ENCODE results near the gene PRSS12.

Gene PRSS12

DNA sequence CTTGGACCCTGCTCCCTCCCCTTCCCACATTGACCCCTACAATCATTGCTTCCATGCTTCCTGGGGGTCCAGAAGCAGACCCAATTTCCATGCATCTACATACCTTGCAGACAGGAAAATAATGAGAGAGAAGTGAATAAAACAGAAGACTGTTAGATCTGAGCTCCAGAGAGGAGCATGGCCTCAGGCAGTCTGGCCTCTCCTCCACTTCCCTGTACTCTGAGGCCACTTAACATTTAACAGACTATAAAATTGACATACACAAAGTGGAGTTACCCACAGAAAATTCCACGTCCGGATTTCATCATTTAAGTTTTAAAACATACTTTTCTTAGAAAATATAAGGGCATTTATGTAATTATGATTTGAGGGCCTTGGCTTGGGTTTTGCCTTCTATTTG is 2.1 kb upstream of the PRSS12 start:
- DNase-seq: no peak

DNA sequence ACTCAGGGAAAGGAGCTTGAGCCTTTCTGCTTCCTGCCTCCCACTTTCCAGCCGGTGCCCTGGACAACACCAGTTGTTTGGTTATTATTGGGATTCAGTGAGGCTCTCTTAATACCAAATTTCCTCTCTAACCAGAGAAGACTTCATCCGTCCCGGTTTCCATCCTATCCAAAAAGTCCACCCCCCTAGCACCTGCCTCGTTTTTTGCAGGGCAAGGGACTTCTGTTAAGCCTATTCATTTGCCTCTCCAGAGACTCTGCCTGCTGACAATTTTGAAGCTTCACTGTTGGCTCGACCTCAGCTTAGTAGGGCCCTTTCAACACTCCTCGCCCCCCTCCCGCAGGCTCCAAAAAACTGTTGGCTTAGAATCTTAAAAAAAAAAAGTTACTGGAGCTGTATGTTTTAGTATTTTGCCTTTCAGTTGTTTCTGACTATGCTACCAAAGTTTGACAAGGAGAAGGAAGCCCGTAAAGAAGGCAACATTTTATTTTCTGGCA is 779 bp upstream of the PRSS12 start:
- DNase-seq: no peak

- DNase-seq: peak; percentile 2
Observed at GRCh38 chr4:118351851-118352827, 664 bp downstream of the PRSS12 start.

- DNase-seq: no peak
Observed at GRCh38 chr4:118350961-118351360, 1.8 kb downstream of the PRSS12 start.

DNA sequence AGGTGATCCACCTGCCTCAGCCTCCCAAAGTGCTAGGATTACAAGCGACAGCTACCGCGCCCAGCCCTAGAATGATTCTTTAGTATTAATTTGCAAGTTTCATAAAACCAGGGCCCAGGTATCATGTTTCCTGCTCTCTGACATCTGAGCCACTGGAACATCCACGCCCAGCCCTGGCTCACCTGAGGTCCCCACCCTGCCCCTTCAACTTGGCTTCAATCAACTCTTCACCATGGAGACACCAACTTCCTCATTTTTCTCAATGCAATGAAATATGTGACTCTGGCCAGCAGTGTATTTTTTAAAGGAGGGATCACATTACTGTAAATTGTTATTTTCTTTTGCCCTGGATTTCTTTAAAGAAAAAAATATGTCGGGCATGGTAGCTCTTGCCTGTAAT is 3.9 kb downstream of the PRSS12 start:
- no peak for DNase-seq

GRCh38 chr4:118346495-118346894 is 6.3 kb downstream of the PRSS12 start:
- no peak for DNase-seq

DNA sequence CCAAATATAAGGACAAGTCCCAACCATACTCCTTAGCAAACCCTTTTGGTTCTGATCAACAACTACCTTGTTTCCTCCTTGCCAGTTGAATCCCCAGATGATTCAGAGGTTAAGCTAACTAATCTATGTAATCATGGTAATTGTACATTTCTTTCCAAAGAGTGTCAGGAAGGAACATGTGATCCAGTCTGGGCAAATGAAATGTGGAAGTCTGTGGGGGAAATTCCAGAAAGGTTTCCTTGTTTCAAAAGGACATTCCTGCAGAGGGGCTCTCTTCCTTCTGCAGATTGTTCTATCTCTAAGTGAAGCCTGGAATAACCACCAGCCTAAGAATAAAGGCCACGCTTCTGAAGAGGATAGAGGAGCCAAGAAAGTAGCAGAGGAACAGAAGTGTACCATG is 7.0 kb downstream of the PRSS12 start:
- DNase-seq: no peak

GRCh38 chr4:118344801-118345200 is 8.0 kb downstream of the PRSS12 start:
- no peak for DNase-seq

DNA sequence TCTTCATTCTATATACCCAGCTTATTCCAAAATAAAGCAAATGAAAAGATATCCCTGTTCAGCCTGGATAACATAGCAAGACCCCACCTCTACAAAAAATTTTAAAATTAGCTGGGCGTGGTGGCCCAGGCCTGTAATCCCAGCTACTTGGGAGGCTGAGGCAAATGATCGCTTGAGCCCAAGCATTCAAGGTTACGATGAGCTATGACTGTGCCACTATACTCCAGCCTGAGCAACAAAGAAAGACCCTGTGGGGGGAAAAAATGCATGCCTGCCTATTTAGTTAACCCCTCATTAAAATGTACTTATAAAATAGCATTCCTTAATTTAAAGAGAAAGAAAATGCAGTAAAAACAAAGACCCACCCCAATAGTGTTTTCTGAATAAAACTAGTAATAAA is 9.3 kb downstream of the PRSS12 start:
- no peak for DNase-seq

GRCh38 chr4:118340109-118340508 is 12.7 kb downstream of the PRSS12 start:
- no peak for DNase-seq

DNA sequence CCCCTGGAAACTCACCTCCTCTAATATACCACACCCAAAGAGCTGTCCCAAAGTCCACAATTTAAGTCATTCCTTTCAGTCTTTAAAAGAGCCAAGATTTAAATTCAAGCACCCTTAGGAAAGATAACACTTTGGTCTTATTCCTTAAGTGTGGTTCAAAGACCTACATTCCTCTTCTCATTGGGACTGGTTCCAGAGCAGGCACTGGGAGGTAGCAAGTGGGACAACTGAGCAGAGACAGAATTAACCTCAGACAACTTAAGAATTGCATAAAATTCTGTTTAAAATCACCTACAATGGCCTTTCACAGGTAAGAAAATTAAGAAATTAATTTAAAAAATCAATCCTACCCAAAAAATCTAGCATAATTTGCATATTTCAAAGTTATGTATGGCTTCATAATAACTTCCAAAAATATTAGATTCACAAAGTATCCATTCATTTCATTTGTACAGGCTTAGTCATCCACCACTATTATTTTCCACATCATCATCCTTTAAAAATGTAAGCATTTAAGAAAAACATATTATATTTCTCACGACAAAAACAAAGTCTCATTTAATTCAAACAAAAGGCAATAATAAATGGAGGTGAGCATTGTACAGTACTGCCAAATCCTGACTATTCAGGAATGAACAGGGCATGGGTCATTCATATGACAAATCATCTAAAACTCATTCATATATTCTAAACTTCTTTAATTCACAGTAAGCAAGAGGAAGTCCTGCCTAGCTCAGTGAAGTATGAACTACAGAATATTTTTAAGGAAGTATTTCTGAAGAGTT is 13.6 kb downstream of the PRSS12 start:
- no peak for DNase-seq

DNA sequence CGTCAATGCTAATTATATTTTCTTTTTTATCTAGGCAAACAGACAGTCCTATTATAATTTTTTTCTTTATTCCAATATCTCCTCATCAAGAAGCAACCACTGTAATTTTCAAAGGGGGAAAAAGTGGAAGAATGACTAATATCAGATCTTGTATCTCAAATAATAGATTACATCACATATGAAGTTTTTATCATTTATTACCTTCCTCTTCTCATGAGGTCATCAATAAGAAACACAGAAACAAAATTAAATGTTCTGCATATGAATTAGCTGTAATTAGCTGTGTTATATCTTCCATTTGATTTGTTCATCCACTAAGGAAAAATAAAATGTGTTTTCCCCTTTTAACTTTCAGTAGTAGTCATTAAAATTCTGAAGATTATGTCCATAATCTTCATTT is 14.3 kb downstream of the PRSS12 start:
- DNase-seq: no peak

DNA sequence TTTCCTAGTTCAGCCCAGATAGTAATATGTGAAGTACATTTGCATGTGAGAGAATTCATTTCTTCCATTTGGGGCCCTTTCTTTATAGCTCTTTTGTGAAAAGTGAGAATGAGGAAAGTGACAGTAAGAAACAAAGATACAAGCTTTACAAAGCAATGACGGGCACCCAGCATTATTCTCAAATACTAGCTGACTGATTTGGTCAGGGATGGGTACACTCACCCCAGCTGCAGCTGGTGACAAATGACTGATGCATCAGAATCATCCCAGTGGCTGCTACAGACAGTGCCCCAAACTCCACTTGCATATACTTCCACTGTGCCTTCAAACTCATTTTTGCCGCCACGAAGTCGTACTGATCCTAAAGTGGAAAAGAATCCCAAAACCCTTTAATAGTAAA is 14.8 kb downstream of the PRSS12 start:
- DNase-seq: no peak

- no peak for DNase-seq
Observed at GRCh38 chr4:118335774-118336173, 17.0 kb downstream of the PRSS12 start.

DNA sequence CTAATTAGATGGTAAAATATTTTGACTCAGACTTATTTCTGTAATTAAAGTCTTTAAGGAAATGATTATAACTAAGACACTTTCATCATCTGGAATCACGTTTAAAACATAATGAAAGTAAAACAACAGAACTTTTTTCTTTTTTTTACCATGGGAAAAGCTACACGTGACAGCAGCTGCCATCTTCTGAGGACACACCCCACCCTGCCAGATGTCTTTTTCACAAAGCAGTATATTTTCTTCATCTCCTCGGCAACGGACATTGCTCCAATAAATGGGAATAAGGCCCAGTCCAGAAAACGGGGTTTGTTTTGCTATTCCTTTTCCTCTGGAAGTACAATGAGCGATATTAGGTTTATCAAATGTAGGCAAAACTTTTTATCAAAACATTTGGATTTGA is 17.5 kb downstream of the PRSS12 start:
- DNase-seq: no peak

DNA sequence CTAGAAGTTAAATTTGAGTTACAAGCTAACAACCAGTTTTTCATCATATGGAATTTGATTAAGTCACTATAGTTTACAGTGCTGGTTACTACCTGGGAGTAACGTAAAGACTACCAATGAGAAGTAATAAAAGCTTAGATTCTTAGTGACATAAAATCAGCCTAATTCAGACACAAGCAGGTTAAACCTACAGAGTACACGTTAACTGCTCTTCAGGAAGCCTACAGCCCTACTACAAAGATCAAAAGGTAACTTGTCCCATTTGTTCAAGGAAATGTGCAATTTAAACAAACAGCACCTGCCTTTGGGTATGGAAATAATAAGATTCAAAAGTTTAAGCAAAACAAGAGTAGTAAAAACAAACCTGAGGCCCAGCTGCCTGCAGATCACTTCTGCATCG is 21.5 kb downstream of the PRSS12 start:
- DNase-seq: no peak

- DNase-seq: no peak
Observed at GRCh38 chr4:118329849-118330248, 23.0 kb downstream of the PRSS12 start.

DNA sequence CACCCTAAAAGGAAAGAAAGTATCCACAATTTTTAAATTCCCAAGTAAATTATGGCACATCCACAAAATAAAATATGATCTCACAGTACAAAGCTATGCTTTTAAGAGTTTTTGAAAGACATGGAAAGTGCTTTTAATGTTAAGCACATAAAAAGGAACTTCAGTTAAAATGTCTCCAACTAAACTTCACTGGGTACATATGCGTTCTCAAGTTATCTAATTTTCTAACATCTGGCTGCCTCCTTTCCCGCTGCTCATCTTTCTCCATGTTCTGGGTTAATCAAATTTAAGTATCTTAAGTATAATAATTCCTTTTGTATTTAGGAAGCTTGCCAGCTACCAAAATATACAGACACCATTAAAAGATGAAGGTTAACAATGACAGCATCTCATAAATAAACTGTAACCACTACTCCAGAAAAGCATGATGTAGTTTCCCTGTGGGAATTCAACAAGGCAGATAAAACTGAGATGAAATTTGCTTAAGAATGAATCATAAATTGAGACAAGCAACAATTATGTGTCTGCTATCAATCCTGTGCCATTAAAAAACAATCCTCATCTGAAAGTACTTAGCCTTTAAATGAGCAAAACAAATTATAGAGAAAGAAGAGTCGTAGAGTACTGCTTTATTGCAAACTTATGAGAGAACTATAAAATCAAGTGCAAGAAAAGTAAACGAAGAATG is 25.1 kb downstream of the PRSS12 start:
- no peak for DNase-seq

- DNase-seq: no peak
Observed at GRCh38 chr4:118326585-118326984, 26.2 kb downstream of the PRSS12 start.

DNA sequence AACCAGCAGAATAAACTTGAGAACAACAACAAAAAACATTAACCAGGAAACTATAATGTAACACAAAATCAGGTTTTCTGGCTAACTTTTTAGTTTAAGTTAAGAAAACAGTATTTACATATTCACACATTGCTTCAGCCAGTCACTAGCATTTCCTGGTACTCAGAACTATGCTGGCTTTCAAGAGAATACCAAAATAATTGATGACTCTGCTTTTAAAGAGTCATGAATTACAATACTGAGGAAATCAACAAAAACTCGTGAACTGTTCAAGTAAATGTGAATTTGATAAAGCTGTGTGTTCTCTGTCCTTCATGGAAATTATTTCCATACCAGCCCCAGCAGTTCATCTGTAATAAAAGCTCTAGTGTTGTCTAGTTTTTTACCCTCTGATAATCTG is 27.4 kb downstream of the PRSS12 start:
- no peak for DNase-seq

DNA sequence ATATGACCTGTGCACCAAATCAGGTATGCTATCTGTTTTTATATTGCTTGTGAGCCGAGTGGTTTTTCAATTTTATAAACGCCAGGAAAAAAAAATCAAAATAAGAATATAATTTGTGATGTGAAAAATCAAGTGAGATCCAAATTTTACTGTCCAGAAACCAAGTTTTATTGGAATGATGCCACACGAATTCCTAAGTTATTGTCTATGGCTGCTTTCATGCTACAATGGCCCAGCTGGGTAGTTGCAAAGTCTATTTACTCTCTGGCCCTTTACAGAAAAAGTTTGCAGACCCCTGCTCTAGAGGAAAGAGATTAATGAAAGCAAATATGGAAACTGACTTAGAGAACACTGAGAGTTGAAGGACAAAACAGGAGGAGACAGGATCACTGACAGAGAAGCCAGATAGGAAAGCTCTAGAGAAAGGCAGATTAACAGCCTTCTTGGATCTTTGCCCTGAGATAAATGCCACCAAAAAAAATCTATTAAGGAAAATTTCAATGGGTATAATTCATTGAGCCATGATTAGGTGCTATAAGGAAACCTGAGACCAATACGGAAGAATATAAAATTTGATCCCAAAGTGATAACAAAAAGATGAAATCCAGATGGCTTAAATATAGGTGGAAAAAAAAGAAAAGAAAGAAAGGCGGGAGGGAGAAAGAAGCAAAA is 29.8 kb downstream of the PRSS12 start:
- no peak for DNase-seq

DNA sequence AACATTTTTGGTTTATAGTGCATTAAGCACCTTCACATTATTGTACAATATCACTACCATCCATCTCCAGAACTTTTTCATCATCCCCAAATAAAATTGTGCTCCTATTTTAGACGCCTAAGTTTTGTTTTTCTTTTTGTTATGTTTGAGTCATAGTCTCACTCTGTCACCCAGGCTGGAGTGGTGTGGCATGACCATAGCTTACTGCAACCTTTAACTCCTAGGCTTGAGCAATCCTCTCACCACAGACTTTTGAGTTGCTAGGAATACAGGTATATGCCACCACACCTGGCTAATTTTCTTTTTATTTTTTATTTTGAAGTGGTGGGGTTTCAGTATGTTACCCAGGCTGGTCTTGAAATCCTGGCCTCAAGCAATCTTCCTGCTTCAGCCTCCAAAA is 33.9 kb downstream of the PRSS12 start:
- DNase-seq: no peak

DNA sequence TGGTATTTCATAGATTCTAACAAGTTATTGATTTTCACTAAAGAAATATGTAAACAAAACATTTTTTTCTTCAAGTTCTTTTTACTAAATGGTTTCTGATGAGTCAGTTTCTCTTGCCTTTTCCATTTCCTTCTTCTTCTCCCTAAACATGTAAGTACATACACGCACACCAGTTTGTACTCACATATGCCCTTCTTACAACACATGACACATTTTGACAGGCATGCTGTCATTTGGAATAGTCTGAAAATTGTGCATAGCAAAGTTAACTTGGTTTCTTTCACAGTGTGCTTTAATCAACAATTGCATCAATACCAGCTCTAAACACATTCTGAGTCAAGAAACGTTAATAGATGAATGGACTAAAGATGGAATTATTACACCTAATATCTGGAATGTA is 35.1 kb downstream of the PRSS12 start:
- DNase-seq: no peak

Measured in activated CD4-positive, alpha-beta T cell treated with anti-CD3 and anti-CD28 coated beads, Interleukin-2, amount 50 U/mL, for 1 hour (primary cell).